HepG2 (cell line): ENCODE results near the gene AGPAT3.

Experiments
- EP300 ChIP-seq, 3 experiments: sonication (generic) in 1 of 3; formaldehyde crosslinking in 1 of 3; IDR thresholded peaks; 2 replicates each; pipeline versions ENCODE4 v1.5.1 to v1.6.1; 2011 to 2020; ENCODE audit warnings: low read depth in 2 of 3, low read length in 2 of 3, borderline replicate concordance in 1 of 3, improper control_type of control experiment in 1 of 3, mild to moderate bottlenecking in 1 of 3, missing genetic modification reagents in 1 of 3, moderate library complexity in 1 of 3
- KLF9 ChIP-seq: IDR thresholded peaks from 2 replicates; pipeline ENCODE4 v1.6.1; 2016; ENCODE audit warnings: low read depth
- RNF2 ChIP-seq: fragments of 450-650 bp; conservative IDR thresholded peaks from 2 replicates; pipeline ENCODE4 v1.6.1; 2016; ENCODE audit warnings: low read depth
- TERF1 ChIP-seq: sonication (generic); formaldehyde crosslinking; IDR thresholded peaks from 2 replicates; pipeline ENCODE4 v1.8.0; 2022; ENCODE audit warnings: mild to moderate bottlenecking, missing genetic modification reagents, moderate library complexity
- ZBTB49 ChIP-seq: sonication (generic); formaldehyde crosslinking; IDR thresholded peaks from 2 replicates; pipeline ENCODE4 v1.4.0; 2020; ENCODE audit warnings: missing genetic modification reagents, borderline replicate concordance

- TF ChIP-seq KLF9 (CRISPR knock-in tag) (no peak), EP300 (IDR thresholded peaks at IDR 0.05; ENCODE audit: low read depth in 2 of 2, low read length in 2 of 2) (no peak), EP300 (CRISPR knock-in tag; IDR thresholded peaks at IDR 0.05; ENCODE audit: borderline replicate concordance) (no peak), RNF2 (no peak), TERF1 (CRISPR knock-in tag) (no peak), ZBTB49 (no peak)
Observed at GRCh38 chr21:43912500-43912899, 47.5 kb downstream of the AGPAT3 start.
